Fibroblast of the aortic adventitia (primary cell): ENCODE data around the gene INHA. TPM values are rescaled to one million over a fixed set of nuclear protein-coding genes. Genes with fewer than 3 reads are reported as not detected.

Experiments used
- DNase-seq: peaks from one replicate; pipeline ENCODE4 v3.0.0-alpha.2; 2010; ENCODE audit warnings: low read depth
- H3K4me3 ChIP-seq: 2 replicates; pipeline ENCODE4 v1.5.1; 2011; ENCODE audit warnings: low read depth, mild to moderate bottlenecking, control low read depth, low read length, moderate library complexity
- total RNA-seq: library from RNA; depleted of rRNA; stranded (reverse); fragments of >200 nt; gene quantifications from 2 replicates; pipeline ENCODE4 v1.2.3, GENCODE V29; 2012; ENCODE audit warnings: low replicate concordance
- TF ChIP-seq, protein P1 (sequence below): IDR thresholded peaks from 2 replicates; pipeline ENCODE4 v1.5.1; 2011; ENCODE audit warnings: mild to moderate bottlenecking, low read length, control low read depth, inconsistent platforms; ENCODE audit not compliant: insufficient read depth

Gene INHA
- total RNA-seq, 1 donor, result 0.18 TPM

DNA sequence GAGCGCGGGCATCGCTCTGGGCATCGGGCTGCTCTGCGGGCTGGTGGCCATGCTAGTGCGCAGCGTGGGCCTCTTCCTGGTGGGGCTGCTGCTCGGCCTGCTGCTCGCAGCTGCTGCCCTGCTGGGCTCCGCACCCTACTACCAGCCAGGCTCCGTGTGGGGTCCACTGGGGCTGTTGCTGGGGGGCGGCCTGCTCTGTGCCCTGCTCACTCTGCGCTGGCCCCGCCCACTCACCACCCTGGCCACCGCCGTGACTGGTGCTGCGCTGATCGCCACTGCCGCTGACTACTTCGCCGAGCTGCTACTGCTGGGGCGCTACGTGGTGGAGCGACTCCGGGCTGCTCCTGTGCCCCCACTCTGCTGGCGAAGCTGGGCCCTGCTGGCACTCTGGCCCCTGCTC, 24.5 kb upstream of the INHA start:
- TF ChIP-seq, protein P1, sequence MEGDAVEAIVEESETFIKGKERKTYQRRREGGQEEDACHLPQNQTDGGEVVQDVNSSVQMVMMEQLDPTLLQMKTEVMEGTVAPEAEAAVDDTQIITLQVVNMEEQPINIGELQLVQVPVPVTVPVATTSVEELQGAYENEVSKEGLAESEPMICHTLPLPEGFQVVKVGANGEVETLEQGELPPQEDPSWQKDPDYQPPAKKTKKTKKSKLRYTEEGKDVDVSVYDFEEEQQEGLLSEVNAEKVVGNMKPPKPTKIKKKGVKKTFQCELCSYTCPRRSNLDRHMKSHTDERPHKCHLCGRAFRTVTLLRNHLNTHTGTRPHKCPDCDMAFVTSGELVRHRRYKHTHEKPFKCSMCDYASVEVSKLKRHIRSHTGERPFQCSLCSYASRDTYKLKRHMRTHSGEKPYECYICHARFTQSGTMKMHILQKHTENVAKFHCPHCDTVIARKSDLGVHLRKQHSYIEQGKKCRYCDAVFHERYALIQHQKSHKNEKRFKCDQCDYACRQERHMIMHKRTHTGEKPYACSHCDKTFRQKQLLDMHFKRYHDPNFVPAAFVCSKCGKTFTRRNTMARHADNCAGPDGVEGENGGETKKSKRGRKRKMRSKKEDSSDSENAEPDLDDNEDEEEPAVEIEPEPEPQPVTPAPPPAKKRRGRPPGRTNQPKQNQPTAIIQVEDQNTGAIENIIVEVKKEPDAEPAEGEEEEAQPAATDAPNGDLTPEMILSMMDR, result no peak
- no peak overlapping the region for H3K4me3 ChIP-seq
- no peak for DNase-seq

DNA sequence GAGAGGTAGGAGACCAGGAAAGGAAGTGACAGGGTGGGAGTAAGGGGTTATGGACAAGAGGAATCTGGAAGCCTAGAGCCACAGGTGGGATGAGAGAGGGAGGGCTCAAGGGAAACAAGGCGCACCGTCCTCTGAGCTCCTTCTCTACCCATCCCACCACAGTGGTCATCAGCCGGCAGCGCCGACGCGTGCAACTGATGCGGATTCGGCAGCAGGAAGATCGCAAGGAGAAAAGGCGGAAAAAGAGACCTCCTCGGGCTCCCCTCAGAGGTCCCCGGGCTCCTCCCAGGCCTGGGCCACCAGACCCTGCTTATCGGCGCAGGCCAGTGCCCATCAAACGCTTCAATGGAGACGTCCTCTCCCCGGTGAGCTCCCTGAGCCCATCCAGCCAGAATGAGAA, 23.1 kb upstream of the INHA start:
- DNase-seq, result no peak
- H3K4me3 ChIP-seq, result no peak overlapping the region
- TF ChIP-seq, protein P1, result no peak

DNA sequence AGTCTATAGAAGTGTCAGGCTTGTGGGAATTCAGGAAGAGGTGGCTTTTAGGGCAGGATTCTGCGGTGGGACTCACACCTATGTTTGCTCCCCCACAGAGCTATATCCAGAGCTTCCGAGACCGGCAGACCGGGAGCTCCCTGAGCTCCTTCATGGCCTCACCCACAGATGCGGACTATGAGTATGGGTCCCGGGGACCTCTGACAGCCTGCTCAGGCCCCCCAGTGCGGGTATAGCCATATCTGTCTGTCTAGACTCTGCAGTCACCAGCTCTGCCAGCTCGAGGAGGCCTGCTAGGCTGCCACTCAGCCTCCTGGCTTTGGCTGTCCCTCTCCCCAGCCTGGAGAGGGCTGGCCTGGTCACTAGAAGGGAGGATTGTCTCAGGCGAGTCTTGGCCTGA, 22.5 kb upstream of the INHA start:
- no peak overlapping the region for H3K4me3 ChIP-seq
- DNase-seq, result no peak
- TF ChIP-seq, protein P1, result no peak

DNA sequence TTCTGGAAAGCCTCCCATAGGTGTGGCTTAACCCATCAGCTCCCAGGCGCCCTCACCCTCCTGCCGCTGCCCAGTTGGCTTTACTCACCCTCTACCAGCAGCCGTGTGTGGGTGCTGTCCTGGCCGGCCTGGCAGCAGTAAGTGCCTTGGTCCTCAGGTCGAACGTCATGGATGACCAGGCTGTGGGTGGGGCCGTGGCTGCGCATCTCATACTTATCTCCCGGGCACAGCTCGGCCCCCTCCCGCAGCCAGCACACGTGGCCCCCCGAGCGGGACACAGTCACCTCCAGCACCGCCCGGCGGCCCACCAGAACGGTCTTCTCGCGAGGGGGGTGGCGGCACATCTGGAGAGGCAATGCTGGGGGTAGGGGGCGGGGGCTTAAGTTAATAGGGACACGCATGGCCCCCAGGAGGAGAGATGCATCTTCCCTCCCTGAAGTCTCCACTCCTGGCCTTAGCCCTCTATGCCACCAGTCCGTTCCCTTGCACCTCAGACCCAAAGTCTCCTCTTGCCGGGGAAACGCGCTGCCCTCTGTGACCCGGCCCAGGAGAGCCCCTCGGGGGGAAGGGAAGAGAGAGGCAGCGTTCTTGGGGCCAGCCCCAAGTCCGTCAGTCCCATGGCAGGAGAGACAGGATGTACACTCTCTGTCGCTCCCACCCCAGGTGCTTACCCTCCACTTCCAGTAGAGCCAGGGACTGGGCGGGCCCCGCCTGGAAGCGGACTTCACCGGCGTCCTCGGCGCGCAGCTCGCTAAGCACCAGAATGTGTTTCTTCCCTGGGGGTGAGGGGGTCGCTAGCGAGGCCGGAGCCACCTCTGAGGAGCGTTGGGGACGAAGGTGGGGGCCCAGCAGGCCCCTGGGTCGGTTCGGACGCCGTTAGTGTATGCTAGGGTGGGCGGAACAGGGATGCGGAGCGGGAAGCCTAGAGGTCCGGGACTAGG, 20.4 kb upstream of the INHA start:
- TF ChIP-seq, protein P1, result no peak
- peak overlapping the region; percentile 71 for H3K4me3 ChIP-seq
- peak; percentile 35 for DNase-seq

DNA sequence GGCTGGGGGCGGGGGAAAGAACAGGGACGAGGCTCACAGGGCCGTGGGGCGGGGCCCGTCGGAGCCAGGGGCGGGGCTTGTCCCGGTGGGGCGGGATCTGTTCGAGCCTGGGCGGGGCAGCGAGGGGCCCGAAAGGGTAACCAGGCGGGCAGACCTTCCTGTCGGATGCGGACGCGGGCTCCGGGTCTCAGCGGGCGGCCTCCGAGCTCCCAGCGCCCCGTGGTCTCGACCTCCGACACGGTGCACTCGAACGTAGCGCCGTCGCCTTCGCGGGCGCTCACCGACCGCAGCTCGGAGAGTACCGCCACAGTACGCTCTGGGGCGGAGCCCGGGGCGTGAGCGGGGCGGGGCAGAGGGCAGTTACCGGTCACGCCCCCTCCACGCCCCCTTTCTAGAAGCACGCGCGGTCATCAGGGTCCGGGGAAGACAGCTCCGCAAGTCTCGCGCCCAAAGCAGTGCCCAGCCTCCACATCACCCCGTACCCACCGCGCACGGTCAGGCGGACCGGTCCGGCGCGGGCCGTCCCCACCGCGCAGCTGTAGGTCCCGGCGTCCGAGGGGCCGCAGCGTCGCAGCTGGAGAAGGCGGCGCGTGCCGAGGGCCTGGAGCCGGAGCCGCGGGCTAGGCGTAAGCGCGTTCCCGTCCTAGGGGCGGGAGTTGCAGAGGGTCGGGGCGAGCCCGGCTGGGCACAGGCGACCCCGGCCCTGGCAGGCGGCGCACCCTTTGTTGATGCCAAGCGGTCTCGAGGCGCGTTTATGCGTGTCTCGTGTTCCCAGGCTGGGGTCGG, 19.5 kb upstream of the INHA start:
- H3K4me3 ChIP-seq, result peak overlapping the region; percentile 71
- peak; percentile 70 for DNase-seq
- TF ChIP-seq, protein P1, result no peak

DNA sequence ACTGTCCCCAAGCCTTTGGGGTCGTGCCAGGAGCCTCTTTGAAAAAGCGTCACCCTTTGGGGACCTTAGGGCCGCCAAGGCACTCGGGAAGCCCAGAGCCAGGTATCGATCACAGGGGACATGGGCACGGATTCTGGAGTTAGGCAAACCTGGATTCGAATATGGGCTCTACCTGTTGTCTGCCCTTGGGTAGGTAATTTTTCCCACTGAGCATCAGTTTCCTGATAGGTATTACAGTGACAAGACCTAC, 19.0 kb upstream of the INHA start:
- DNase-seq, result no peak
- TF ChIP-seq, protein P1, result no peak
- peak overlapping the region; percentile 71 for H3K4me3 ChIP-seq
